Endodermal cell (in vitro differentiated cells): Measurements from ENCODE around the gene RASSF8. TPM values are rescaled to one million over a fixed set of nuclear protein-coding genes. Genes with fewer than 3 reads are reported as not detected.

Experiments used
- DNase-seq: peaks from one replicate; pipeline ENCODE4 v3.0.0-alpha.2; 2017
- H3K27ac ChIP-seq: 2 replicates; pipeline ENCODE4 v1.5.1; 2013; ENCODE audit warnings: mild to moderate bottlenecking, low read depth, low read length, moderate library complexity
- H3K27me3 ChIP-seq: 2 replicates; pipeline ENCODE4 v1.6.1; 2013; ENCODE audit warnings: mild to moderate bottlenecking, low read length, moderate library complexity; ENCODE audit not compliant: insufficient read depth, control insufficient read depth, poor library complexity, severe bottlenecking
- H3K36me3 ChIP-seq: 2 replicates; pipeline ENCODE4 v1.7.0; 2013; ENCODE audit warnings: mild to moderate bottlenecking, low read length, moderate library complexity; ENCODE audit not compliant: control insufficient read depth, insufficient read depth
- H3K4me1 ChIP-seq: one replicate; pipeline ENCODE4 v1.7.0; 2013; ENCODE audit warnings: low read length; ENCODE audit not compliant: control insufficient read depth, insufficient read depth
- H3K4me3 ChIP-seq: 2 replicates; pipeline ENCODE4 v1.5.1; 2013; ENCODE audit warnings: mild to moderate bottlenecking, low read length, moderate library complexity
- H3K9ac ChIP-seq: 2 replicates; pipeline ENCODE4 v1.6.1; 2013; ENCODE audit warnings: mild to moderate bottlenecking, low read length, moderate library complexity; ENCODE audit not compliant: poor library complexity, severe bottlenecking; ENCODE audit errors: extremely low read depth
- H3K9me3 ChIP-seq: 2 replicates; pipeline ENCODE4 v1.6.1; 2013; ENCODE audit warnings: mild to moderate bottlenecking, low read length, moderate library complexity; ENCODE audit not compliant: control insufficient read depth
- H3K27ac Mint-ChIP-seq: 2 replicates; pipeline ENCODE4 v1.8.0; 2020; ENCODE audit warnings: mixed read lengths
- H3K27me3 Mint-ChIP-seq: 2 replicates; pipeline ENCODE4 v1.8.0; 2021; ENCODE audit warnings: mild to moderate bottlenecking, mixed read lengths; ENCODE audit not compliant: insufficient read depth
- H3K36me3 Mint-ChIP-seq: 2 replicates; pipeline ENCODE4 v1.8.0; 2020; ENCODE audit warnings: low read depth, mixed read lengths
- H3K4me1 Mint-ChIP-seq: 2 replicates; pipeline ENCODE4 v1.8.0; 2020; ENCODE audit warnings: mixed read lengths
- H3K4me3 Mint-ChIP-seq: 2 replicates; pipeline ENCODE4 v1.8.0; 2020; ENCODE audit warnings: mild to moderate bottlenecking, moderate library complexity, mixed read lengths
- H3K9me3 Mint-ChIP-seq: 2 replicates; pipeline ENCODE4 v1.8.0; 2020; ENCODE audit warnings: mild to moderate bottlenecking, mixed read lengths
- CTCF ChIP-seq: fragments of 200-600 bp; sonication (generic); conservative IDR thresholded peaks from 2 replicates; pipeline ENCODE4 v1.5.0; 2021; ENCODE audit warnings: antibody characterized with exemption, mild to moderate bottlenecking
- WGBS, 2 experiments: methylation state at CpG; one replicate each; pipeline versions ENCODE4 v1.1.5 to v1.1.7; 2013; ENCODE audit warnings: missing lambda C conversion rate in 2 of 2, mixed read lengths in 1 of 2; ENCODE audit not compliant: insufficient coverage in 1 of 2, insufficient read length in 1 of 2; 5-methylcytosine and 5-hydroxymethylcytosine counted together
- total RNA-seq, 2 donors: library from RNA; stranded (reverse); fragmentation: NEBNext Ultra II Directional in 1 of 2; extraction: Animal tissue kit (Norgen Biotek cat#: 25700) in 1 of 2; gene quantifications; 2 replicates in 1 of 2; 3 replicates in 1 of 2; pipeline ENCODE4 v1.2.1, GENCODE V29; 2021

RASSF8 gene
- total RNA-seq, 2 donors from 2014 or later: 87.0 to 183 TPM

GRCh38 chr12:26011099-26011498, 52.6 kb downstream of the RASSF8 start:
- H3K27ac Mint-ChIP-seq: peak overlapping the region; percentile 28
- Histone ChIP-seq H3K9me3 (no peaks in the 10 kb centered on the region), H3K9ac (no peak overlapping the region), H3K27me3 (no peaks in the 10 kb centered on the region), H3K4me1 (peaks cover 11% of the 10 kb centered on the region), H3K36me3 (peaks cover 19% of the 10 kb centered on the region), H3K4me3 (no peak overlapping the region), H3K27ac (no peak overlapping the region)
- no peaks in the 10 kb centered on the region for H3K27me3 Mint-ChIP-seq
- no peak for DNase-seq
- peaks cover 39% of the 10 kb centered on the region for H3K4me1 Mint-ChIP-seq
- no peak overlapping the region for H3K4me3 Mint-ChIP-seq
- H3K36me3 Mint-ChIP-seq: peaks cover 11% of the 10 kb centered on the region
- WGBS, 2 experiments: 83% methylated on average over 2 of the region's 2 CpGs; no CpG with 5 or more reads in 1 of the 2 experiments
- no peaks in the 10 kb centered on the region for H3K9me3 Mint-ChIP-seq
- no peak for TF ChIP-seq CTCF

GRCh38 chr12:26014085-26014484, 55.6 kb downstream of the RASSF8 start:
- peaks cover 44% of the 10 kb centered on the region for H3K4me1 Mint-ChIP-seq
- H3K9me3 Mint-ChIP-seq: no peaks in the 10 kb centered on the region
- Histone ChIP-seq H3K27me3 (no peaks in the 10 kb centered on the region), H3K9me3 (no peaks in the 10 kb centered on the region), H3K9ac (no peak overlapping the region), H3K4me3 (no peak overlapping the region), H3K4me1 (peaks cover 14% of the 10 kb centered on the region), H3K27ac (no peak overlapping the region), H3K36me3 (peaks cover 4% of the 10 kb centered on the region)
- no peaks in the 10 kb centered on the region for H3K27me3 Mint-ChIP-seq
- TF ChIP-seq CTCF: no peak
- no peak for DNase-seq
- no peaks in the 10 kb centered on the region for H3K36me3 Mint-ChIP-seq
- 93 to 100% methylated on average over 6 of the region's 6 CpGs for WGBS, 2 experiments
- H3K4me3 Mint-ChIP-seq: no peak overlapping the region
- H3K27ac Mint-ChIP-seq: no peak overlapping the region

- Mint-ChIP-seq H3K27me3 (no peaks in the 10 kb centered on the region), H3K4me1 (peaks cover 33% of the 10 kb centered on the region), H3K9me3 (no peaks in the 10 kb centered on the region), H3K4me3 (no peak overlapping the region), H3K36me3 (no peaks in the 10 kb centered on the region), H3K27ac (no peak overlapping the region)
- no peaks in the 10 kb centered on the region for H3K27me3 ChIP-seq
- H3K9ac ChIP-seq: no peak overlapping the region
- no peak overlapping the region for H3K4me3 ChIP-seq
- TF ChIP-seq CTCF: no peak
- peaks cover 2% of the 10 kb centered on the region for H3K36me3 ChIP-seq
- DNase-seq: no peak
- peaks cover 7% of the 10 kb centered on the region for H3K4me1 ChIP-seq
- no peaks in the 10 kb centered on the region for H3K9me3 ChIP-seq
- H3K27ac ChIP-seq: no peak overlapping the region
- 50% methylated on average over 2 of the region's 2 CpGs; no CpG with 5 or more reads in 1 of the 2 experiments for WGBS, 2 experiments
Measured at GRCh38 chr12:26016516-26016915, 58.0 kb downstream of the RASSF8 start.
